Transverse colon (tissue), 4 donors: ENCODE measurements around the gene ITGA4. TPM values are rescaled to one million over a fixed set of nuclear protein-coding genes. Genes with fewer than 3 reads are reported as not detected.

ENCODE experiments used
- DNase-seq: peaks from one replicate; pipeline ENCODE4 v3.0.0-alpha.2; 2019
- H3K27ac ChIP-seq, 4 donors: fragments of 200-600 bp; sonication (generic); 2 replicates each; pipeline ENCODE4 v1.5.1; 2016 to 2018; ENCODE audit warnings: inconsistent platforms in 4 of 4
- H3K27me3 ChIP-seq: fragments of 200-600 bp; sonication (generic); 2 replicates; pipeline ENCODE4 v1.5.1; 2017; ENCODE audit warnings: inconsistent platforms
- H3K36me3 ChIP-seq, 4 donors: fragments of 200-600 bp; sonication (generic); 2 replicates each; pipeline ENCODE4 v1.5.1; 2017 to 2019; ENCODE audit warnings: inconsistent platforms in 4 of 4
- H3K4me1 ChIP-seq, 4 donors: fragments of 200-600 bp; sonication (generic); 2 replicates each; pipeline ENCODE4 v1.5.1; 2017 to 2020; ENCODE audit warnings: inconsistent platforms in 4 of 4
- H3K4me3 ChIP-seq, 4 donors: fragments of 200-600 bp; sonication (generic); 1 replicate in 1 of 4; 2 replicates in 3 of 4; pipeline versions ENCODE4 v1.5.1 to v1.6.1; 2017 to 2019; ENCODE audit warnings: inconsistent platforms in 4 of 4
- H3K9me3 ChIP-seq, 2 donors: fragments of 200-600 bp; sonication (generic); 2 replicates each; pipeline ENCODE4 v1.5.1; 2017 to 2019; ENCODE audit warnings: inconsistent platforms in 2 of 2
- CTCF ChIP-seq, 5 experiments: fragments of 200-600 bp in 3 of 5; fragments of 450-650 bp in 2 of 5; sonication (generic) in 3 of 5; IDR thresholded peaks; 1 replicate in 2 of 5; 2 replicates in 3 of 5; pipeline ENCODE4 v1.5.1; 2016 to 2017; ENCODE audit warnings: antibody characterized with exemption in 5 of 5, inconsistent platforms in 3 of 5, mild to moderate bottlenecking in 2 of 5, moderate library complexity in 1 of 5
- EP300 ChIP-seq: sonication (generic); formaldehyde crosslinking; IDR thresholded peaks from one replicate; pipeline ENCODE4 v1.6.1; 2017; ENCODE audit warnings: antibody characterized with exemption, low read depth
- POLR2A ChIP-seq: fragments of 450-650 bp; IDR thresholded peaks from one replicate; pipeline ENCODE4 v1.6.1; 2016; ENCODE audit warnings: antibody characterized with exemption, mild to moderate bottlenecking, moderate library complexity
- POLR2AphosphoS5 ChIP-seq, 3 donors: sonication (generic); formaldehyde crosslinking; IDR thresholded peaks; one replicate each; pipeline ENCODE4 v1.6.1; 2016; ENCODE audit warnings: antibody characterized with exemption in 3 of 3
- WGBS, 2 donors: methylation state at CpG; one replicate each; pipeline ENCODE4 v1.1.5; 2018; ENCODE audit warnings: low coverage in 1 of 2; 5-methylcytosine and 5-hydroxymethylcytosine counted together
- in situ Hi-C, 4 donors: fragments of 200-750 bp; cut with MboI; loops; one replicate each; pipeline versions ENCODE4 v1.15.0 to v1.15.1; 2017; ENCODE audit warnings: low sequenced_read_pairs in 3 of 4, low pct_ligation_motif_present in 1 of 4, low pct_unique_long_range_greater_than_20kb in 1 of 4
- intact Hi-C: fragments of 100-400 bp; cut with DNase I; formaldehyde crosslinking; loops from one replicate; pipeline ENCODE4 v1.15.1; 2023; ENCODE audit warnings: low total_unique reads
- total RNA-seq, 4 donors: library from RNA; depleted of rRNA; stranded (reverse); fragments of >200 nt; gene quantifications; one replicate each; pipeline ENCODE4 v1.1.0, GENCODE V29; 2016

Gene ITGA4
- total RNA-seq, 4 donors from 2014 or later: 1.1 to 30.8 (median 5.1) TPM

GRCh38 chr2:181454686-181455450, 2.3 kb upstream of the ITGA4 start:
- H3K27me3 ChIP-seq: peaks cover 13% of the 10 kb centered on the region
- DNase-seq: no peak
- no peaks in the 10 kb centered on the region for H3K36me3 ChIP-seq
- H3K4me1 ChIP-seq: peaks cover 0 to 15% (median 8%) of the 10 kb centered on the region in 4 donors
- H3K9me3 ChIP-seq: no peaks in the 10 kb centered on the region
- WGBS, 2 donors: 79 to 86% methylated on average over 6 of the region's 6 CpGs
- in situ Hi-C loops (loop anchor here in 3 of 4 donors (25.0 kb wide), 3 partner anchors 257 to 1343 kb away; no protein-coding TSS in a partner anchor), intact Hi-C loops (no loop called here)
- no peak overlapping the region for H3K4me3 ChIP-seq
- H3K27ac ChIP-seq: no peak overlapping the region
- TF ChIP-seq EP300: no peak
- no peak for TF ChIP-seq POLR2A
- TF ChIP-seq CTCF (IDR thresholded peaks at IDR 0.05): no peak

GRCh38 chr2:181456660-181457120, 496 bp upstream of the ITGA4 start:
- WGBS, 2 donors: 29% methylated on average over 17 of the region's 17 CpGs; no CpG with 5 or more reads in 1 of the 2 donors
- Histone ChIP-seq H3K4me1 (peaks cover 0 to 15% (median 8%) of the 10 kb centered on the region in 4 donors), H3K36me3 (no peaks in the 10 kb centered on the region), H3K27me3 (peaks cover 13% of the 10 kb centered on the region), H3K9me3 (no peaks in the 10 kb centered on the region), H3K27ac (peak overlapping the region; percentile 68 to 86 (median 80)), H3K4me3 (peak overlapping the region; percentile 33 to 57 (median 50))
- peak; percentile 72 for DNase-seq
- in situ Hi-C loops: loop anchor here in 3 of 4 donors (25.0 kb wide), 3 partner anchors 256 to 1344 kb away; no protein-coding TSS in a partner anchor
- no peak for TF ChIP-seq CTCF (IDR thresholded peaks at IDR 0.05)
- peak; percentile 14 for TF ChIP-seq POLR2A
- peak in 1 of 3 donors; percentile 30 for TF ChIP-seq POLR2AphosphoS5 (IDR thresholded peaks at IDR 0.05)
- TF ChIP-seq EP300: no peak
- intact Hi-C loops: no loop called here

- in situ Hi-C loops: loop anchor here in 3 of 4 donors (25.0 kb wide), 3 partner anchors 254 to 1346 kb away; no protein-coding TSS in a partner anchor
- intact Hi-C loops: no loop called here
- Histone ChIP-seq H3K4me1 (peaks cover 0 to 15% (median 8%) of the 10 kb centered on the region in 4 donors), H3K9me3 (no peaks in the 10 kb centered on the region), H3K36me3 (no peaks in the 10 kb centered on the region), H3K27me3 (peaks cover 13% of the 10 kb centered on the region), H3K27ac (peak overlapping the region; percentile 68 to 86 (median 80)), H3K4me3 (peak overlapping the region; percentile 33 to 57 (median 50))
- TF ChIP-seq POLR2A (peak; percentile 15), CTCF (IDR thresholded peaks at IDR 0.05) (no peak), POLR2AphosphoS5 (IDR thresholded peaks at IDR 0.05) (peak in 1 of 3 donors; percentile 20), EP300 (no peak)
- WGBS, 2 donors: 9 to 35% methylated on average over 2 to 22 of the region's 45 CpGs
- DNase-seq: peak; percentile 61
Measured at GRCh38 chr2:181457741-181458425, 697 bp downstream of the ITGA4 start.

GRCh38 chr2:181458871-181459270, 1.7 kb downstream of the ITGA4 start:
- H3K27me3 ChIP-seq: peaks cover 13% of the 10 kb centered on the region
- no peak for DNase-seq
- in situ Hi-C loops: loop anchor here in 3 of 4 donors (25.0 kb wide), 3 partner anchors 253 to 1347 kb away; no protein-coding TSS in a partner anchor
- peak overlapping the region; percentile 8 to 86 (median 80) for H3K27ac ChIP-seq
- peak overlapping the region in 2 of 4 donors; percentile 33 to 51 for H3K4me3 ChIP-seq
- H3K36me3 ChIP-seq: no peaks in the 10 kb centered on the region
- intact Hi-C loops: no loop called here
- H3K4me1 ChIP-seq: peaks cover 0 to 15% (median 8%) of the 10 kb centered on the region in 4 donors
- no peak for TF ChIP-seq POLR2A
- TF ChIP-seq POLR2AphosphoS5 (IDR thresholded peaks at IDR 0.05): no peak
- WGBS, 2 donors: 58 to 64% methylated on average over 2 of the region's 2 CpGs
- H3K9me3 ChIP-seq: no peaks in the 10 kb centered on the region
